Uterus (tissue), 2 donors: ENCODE data around the gene SRSF5.

Experiments used
- CTCF ChIP-seq, 4 experiments: fragments of 200-600 bp in 2 of 4; fragments of 450-650 bp in 2 of 4; sonication (generic) in 2 of 4; IDR thresholded peaks; one replicate each; pipeline ENCODE4 v1.5.1; 2016 to 2019; ENCODE audit warnings: antibody characterized with exemption in 4 of 4, mild to moderate bottlenecking in 2 of 4, moderate library complexity in 1 of 4
- POLR2A ChIP-seq, 2 donors: fragments of 450-650 bp; IDR thresholded peaks; one replicate each; pipeline ENCODE4 v1.6.1; 2016; ENCODE audit warnings: antibody characterized with exemption in 2 of 2, mild to moderate bottlenecking in 1 of 2, moderate library complexity in 1 of 2

GRCh38 chr14:69816216-69816615 is 49.3 kb downstream of the SRSF5 start:
- no peak for TF ChIP-seq CTCF (IDR thresholded peaks at IDR 0.05)
- no peak for TF ChIP-seq POLR2A (IDR thresholded peaks at IDR 0.05)
